Heart left ventricle (tissue), 13 donors: Measurements from ENCODE around the gene UNC93A.

Experiments used
- CTCF ChIP-seq, 12 donors: fragments of 200-600 bp; sonication (generic) in 4 of 12; IDR thresholded peaks; one replicate each; pipeline versions ENCODE4 v1.5.0 to v1.8.0; 2018 to 2022; ENCODE audit warnings: antibody characterized with exemption in 12 of 12, mild to moderate bottlenecking in 5 of 12
- POLR2A ChIP-seq, 2 donors: fragments of 450-650 bp; IDR thresholded peaks; one replicate each; pipeline ENCODE4 v1.6.1; 2017; ENCODE audit warnings: antibody characterized with exemption in 2 of 2, mild to moderate bottlenecking in 2 of 2, moderate library complexity in 2 of 2
- donor health status: ischemic (EF 13 %, LVEDD 7.1; RV severe dilation, severe dysfunction).
- donor health status: DM: no; HTN: yes; CAD: no.
- donor health status: DM: no; HTN: no; CAD: no.
- donor health status: ischemic (EF 25% LVEDD 6.9; RV normal size, moderate dysfunction).
- donor health status: ischemic (EF 25% LVEDD 5.7; RV mildly dilated, moderate dysfunction).
- donor health status: ischemic (EF 35%, LVEDD 5.7; RV mildly dilated, moderate dysfunction).
- donor health status: nonischemic (EF 11% LVEDD 7.7; RV severe dilation, severe dysfunction).
- donor health status: DM: yes; HTN: yes; CAD: no.
- donor health status: PGD.
- donor health status: ischemic (EF 29% LVEDD 5.4; RV normal size, mild dysfunction).
- donor health status: nonischemic (EF 23%, LVEDD 6.1; RV moderate dilation, normal function).

GRCh38 chr6:167290786-167291622 lies at the start of gene UNC93A:
- no peak for TF ChIP-seq POLR2A (IDR thresholded peaks at IDR 0.05)
- no peak for TF ChIP-seq CTCF (IDR thresholded peaks at IDR 0.05)
